Amniotic epithelial cell (primary cell): ENCODE results near the gene UAP1L1.

Experiments
- DNase-seq: peaks from one replicate; pipeline ENCODE4 v3.0.0-alpha.2; 2010; ENCODE audit warnings: low read depth

Gene UAP1L1

DNA sequence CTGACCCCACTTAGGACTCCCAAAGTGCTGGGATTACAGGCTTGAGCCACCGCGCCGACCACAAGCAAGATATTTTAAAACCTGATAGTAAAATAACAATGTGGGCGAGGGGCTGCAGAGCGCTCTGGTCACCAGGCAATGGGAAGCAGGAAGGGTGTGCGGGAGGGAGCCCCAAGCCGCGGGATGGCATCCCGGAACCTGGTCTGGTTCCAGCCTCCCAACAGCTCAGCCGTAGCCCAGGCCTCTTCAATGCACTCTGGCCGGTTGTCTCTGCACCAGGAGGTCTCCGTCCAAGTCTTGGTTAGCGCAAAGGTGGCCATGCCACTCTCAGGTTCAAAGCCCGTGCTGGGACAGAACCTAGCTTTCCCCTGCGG lies 694 bp upstream of the UAP1L1 start:
- no peak for DNase-seq

DNA sequence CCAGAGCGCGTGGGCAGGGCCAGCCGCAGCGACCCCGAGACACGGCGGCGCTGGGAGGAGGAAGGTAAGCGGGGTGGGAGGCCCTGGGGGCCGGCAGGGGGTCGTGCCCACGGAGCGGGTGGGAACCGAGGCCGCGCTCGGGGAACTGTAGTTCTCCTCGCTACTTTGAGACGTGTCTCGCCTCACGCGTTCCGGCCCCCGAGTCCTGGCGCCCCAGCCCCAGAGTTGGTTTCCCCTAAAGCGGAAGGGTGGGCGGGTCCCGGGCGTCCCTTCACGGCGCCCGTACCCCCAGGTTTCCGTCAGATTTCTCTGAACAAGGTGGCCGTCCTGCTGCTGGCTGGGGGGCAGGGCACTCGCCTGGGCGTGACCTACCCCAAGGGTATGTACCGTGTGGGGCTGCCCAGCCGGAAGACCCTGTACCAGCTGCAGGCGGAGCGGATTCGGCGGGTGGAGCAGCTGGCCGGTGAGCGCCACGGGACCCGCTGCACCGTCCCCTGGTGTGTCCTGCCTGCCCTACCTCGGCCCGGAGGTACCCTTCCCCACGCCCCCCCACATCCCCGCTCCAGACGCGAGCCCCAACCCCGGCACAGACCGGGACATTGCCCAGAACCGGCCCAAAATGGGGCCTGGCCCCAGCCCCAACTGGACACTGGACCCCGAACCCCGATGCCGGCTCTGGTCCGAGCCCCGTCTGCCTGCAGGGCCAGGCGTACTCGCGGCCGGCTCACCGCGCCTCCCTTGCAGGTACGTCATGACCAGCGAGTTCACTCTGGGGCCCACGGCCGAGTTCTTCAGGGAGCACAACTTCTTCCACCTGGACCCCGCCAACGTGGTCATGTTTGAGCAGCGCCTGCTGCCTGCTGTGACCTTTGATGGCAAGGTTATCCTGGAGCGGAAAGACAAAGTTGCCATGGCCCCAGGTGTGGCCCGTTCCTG lies 709 bp downstream of the UAP1L1 start:
- DNase-seq: no peak

GRCh38 chr9:137078701-137079400 lies 1.5 kb downstream of the UAP1L1 start:
- no peak for DNase-seq

DNA sequence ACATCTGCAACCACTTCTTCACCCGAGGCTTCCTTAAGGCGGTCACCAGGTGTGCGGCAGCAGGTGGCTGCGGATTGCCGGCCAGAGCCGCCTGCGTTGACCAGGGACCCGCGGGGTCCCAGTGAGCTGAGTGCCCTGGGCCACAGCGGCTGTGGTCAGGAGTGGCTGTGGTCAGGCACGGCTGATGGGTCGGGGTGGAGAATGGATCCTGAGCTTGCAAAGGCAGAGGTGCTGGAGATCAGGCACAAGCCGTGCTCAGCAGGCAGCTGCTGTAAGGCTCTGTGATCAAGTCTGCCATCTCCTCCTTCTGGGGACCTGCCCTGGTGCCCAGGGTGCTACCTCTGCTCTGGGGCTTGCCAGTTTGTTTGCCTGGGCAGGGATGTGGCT lies 2.1 kb downstream of the UAP1L1 start:
- no peak for DNase-seq

- DNase-seq: no peak
Measured at GRCh38 chr9:137080260-137081122, 3.2 kb downstream of the UAP1L1 start.

GRCh38 chr9:137082222-137082924 lies 5.1 kb downstream of the UAP1L1 start:
- no peak for DNase-seq

DNA sequence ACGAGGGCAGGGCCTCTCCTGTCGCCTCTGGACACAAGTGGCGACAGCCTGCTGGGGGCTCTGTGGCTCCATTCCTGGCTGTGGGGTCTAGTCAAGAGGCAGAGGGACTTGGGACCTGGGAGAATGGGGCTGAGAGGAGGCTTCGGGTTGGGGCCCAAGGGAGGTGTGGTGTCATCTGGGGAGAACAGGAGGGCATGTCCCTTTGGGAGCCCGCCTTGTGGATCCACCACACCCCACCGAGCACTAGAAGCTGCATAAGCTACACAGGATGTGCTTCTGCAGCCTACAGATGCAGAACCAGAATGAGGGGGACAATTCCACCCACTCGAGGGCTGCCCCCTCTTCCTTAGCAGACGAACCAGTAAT lies 5.6 kb downstream of the UAP1L1 start:
- DNase-seq: no peak

DNA sequence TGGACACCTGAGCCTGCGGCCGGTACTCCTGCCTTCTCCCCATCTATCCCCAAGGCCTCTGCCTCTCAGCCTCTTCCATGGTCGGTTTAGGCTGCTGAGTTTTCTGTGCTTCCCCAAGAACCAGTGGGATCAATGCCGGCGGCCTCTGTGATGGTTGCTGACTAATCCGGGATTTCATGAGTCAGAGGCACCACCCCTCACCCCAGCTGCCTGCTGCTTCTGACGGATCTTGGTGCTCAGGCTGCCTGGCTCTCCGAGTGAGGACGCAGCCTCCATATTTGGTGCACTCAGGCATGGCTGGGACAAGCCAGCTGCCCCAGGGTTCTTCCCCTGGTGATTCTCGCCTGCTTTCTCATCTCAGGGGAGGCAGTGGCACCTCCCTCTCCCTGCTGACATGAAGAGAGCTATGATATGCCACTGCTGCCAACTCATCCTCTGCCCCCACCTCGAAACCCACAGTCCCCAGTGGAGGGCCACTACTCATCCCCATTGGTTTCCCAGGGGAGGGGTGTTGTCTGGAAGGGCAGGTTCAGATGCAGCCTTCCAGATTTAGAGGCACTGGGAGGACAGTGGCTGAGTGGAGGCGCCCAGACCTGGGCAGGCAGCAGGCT lies 6.2 kb downstream of the UAP1L1 start:
- DNase-seq: peak; percentile 92

DNA sequence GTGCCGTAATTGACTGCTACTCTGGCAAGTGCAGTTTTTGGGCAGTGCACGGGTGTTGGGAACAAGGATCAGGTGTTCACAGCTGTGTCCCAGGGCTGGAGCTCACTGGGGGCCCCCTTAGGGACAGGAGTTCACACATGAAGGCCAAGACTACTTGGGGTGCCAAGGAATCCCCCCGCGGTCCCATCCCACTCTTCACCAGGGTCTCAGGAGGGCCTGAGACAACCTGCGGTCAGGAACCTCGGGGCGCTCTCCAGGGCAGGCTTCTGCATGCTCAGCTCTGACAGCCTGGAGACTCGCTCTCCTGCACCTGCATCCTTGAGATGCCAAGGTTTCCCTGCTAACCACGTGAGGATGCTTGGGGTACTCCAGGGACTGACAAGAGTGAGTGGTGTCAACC lies 7.2 kb downstream of the UAP1L1 start:
- DNase-seq: no peak

DNA sequence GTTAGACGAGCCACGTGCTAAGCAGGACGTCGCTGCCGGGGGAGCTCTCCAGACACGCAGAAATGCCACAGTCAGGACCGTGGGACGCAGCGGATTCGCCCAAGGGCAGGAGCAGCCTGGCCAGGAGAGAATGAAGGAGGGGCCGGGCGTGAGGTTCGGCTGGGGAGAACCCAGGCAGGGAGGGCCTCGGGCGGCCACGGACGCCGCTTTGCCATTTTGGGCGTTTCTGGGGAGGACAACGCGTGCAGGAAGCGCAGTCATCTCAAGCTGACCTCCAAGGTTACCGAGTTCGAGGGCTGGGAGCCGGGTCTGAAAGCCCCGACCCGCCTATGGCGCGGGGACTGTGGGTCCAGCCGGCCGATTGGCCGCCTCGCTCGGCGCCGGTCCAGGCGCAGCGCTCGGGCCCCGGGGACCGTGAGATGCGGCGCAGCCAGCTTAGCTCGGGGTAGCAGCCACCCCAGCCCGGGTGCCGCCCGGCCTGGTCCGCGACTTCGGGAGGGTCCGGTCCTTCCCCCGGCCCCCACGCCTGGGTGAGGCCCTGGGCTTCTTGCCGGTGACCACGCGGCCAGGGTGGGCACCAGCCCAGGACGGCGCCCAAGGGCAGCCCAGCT lies 8.7 kb downstream of the UAP1L1 start:
- DNase-seq: peak; percentile 18

GRCh38 chr9:137086531-137087408 lies 9.5 kb downstream of the UAP1L1 start, which contains the start of gene MAN1B1:
MAN1B1 (plus strand) TSS chr9:137086985; CDS start chr9:137087000, 15 bp downstream.
- peak; percentile 97 for DNase-seq

DNA sequence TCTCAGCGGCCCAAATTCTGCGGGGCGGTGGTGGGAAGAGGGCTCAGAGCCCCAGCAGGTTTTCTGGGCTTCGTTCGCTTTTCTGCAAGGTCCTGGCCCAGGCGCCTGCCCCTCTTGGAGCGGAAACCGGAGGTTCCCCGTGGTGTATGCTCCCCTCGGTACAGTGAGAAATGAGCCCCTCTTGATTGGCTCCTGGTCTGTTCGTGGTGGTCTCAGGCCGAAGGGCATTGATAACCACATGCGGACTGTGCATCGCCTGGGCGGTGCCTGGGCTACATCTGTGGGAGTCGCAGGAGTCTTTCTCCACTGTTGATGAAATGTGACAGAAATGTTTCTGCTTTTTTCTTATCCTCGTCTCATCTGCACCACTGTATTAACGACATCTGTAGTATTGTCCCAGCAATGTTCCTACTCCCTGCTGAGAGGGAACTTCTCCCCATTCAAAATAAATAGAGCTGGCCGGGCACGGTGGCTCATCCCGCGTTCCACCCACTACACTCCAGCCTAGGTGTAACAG lies 10.2 kb downstream of the UAP1L1 start:
- DNase-seq: no peak

GRCh38 chr9:137088121-137088520 lies 10.8 kb downstream of the UAP1L1 start:
- no peak for DNase-seq

DNA sequence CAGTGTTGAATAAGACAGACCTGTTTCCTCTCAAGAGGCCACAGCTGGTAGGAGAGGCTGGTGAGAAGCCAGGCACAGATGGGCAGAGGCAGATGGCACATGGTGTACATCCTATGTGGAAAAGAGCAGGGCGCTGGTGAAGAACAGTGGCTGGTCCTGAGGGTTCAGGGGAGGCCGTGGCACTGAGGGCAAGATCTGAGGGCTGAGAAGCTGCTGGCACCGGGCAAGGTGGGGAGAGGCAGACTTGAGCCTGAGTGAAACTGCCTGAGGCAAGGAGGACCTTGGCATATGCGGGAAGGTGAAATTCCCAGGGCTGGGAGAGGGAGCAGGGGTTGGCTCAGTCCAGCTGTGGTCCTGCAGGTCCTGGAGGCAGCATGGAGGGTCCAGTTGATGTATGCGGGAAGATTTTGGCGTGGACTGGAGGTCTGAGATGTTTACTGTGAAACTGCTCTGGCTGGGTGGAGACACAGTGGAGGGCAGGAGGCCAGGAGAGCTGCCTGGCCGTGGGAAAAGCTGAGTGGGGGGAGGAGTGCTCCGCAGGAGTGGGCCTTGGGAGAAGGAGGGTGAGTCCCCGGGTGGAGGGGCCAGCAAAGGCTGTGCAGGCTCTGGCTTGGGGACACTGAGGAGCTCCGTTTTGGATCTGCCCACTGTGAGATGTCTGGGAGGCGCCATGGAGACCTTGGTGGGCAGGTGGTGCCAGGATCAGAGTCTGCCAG lies 12.1 kb downstream of the UAP1L1 start:
- no peak for DNase-seq

- no peak for DNase-seq
Measured at GRCh38 chr9:137095664-137096517, 18.6 kb downstream of the UAP1L1 start.

DNA sequence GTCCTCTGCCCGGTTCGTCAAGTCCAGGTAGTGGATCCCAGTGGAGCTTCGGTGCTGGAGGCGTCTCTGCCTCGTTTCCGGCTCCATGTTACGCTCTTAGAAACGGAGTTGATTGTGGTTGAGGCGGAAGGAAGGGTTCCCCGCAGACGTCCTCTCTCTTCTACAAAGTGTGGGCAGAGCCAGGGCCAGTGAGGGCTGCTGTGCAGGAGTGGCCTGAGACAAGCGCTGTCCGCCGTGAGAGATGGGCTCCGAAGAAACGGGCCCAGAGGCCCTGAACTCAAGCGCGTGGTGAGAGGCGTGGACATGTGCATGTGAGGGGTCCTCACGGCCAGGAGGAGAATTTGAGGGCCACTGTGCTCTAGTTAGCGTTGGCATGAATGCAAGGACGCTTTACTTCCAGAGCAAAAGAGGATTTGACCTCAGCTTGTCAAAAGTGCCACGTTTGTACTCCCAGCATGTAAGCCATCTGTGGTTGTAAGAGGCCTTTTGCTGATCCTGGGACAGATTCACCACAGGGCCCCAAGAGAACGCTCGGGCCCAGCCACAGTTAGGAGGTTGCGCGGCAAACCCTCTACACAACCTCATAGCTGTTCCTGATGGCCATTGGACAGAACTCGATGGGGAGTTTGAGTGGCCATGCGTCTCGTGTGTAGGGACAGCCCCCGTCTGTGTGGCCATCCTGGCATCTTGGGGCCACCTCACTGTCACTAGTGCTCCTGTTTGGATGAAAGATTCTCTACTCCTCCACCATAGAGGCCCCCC lies 19.6 kb downstream of the UAP1L1 start:
- DNase-seq: no peak

GRCh38 chr9:137097761-137098462 lies 20.6 kb downstream of the UAP1L1 start:
- no peak for DNase-seq
